ENCODE data around the gene LHPP. TPM values are rescaled to one million over a fixed set of nuclear protein-coding genes. Genes with fewer than 3 reads are reported as not detected.
"Not testable (repeated sequence)": the region's sequence is repeated elsewhere in the genome, so short reads cannot be mapped to it uniquely, and the experiment has no call there.

LHPP gene
- total RNA-seq, 4 donors from 2014 or later: 8.7 to 19.9 (median 15.5) TPM

- intact Hi-C loops (cut with DNase I; ENCODE audit: low total_unique reads): no loop called here
- DNase-seq (ENCODE audit: low spot score in 2 of 2): no peak
- TF ChIP-seq POLR2A (IDR thresholded peaks at IDR 0.05): no peak
- TF ChIP-seq, protein P1, sequence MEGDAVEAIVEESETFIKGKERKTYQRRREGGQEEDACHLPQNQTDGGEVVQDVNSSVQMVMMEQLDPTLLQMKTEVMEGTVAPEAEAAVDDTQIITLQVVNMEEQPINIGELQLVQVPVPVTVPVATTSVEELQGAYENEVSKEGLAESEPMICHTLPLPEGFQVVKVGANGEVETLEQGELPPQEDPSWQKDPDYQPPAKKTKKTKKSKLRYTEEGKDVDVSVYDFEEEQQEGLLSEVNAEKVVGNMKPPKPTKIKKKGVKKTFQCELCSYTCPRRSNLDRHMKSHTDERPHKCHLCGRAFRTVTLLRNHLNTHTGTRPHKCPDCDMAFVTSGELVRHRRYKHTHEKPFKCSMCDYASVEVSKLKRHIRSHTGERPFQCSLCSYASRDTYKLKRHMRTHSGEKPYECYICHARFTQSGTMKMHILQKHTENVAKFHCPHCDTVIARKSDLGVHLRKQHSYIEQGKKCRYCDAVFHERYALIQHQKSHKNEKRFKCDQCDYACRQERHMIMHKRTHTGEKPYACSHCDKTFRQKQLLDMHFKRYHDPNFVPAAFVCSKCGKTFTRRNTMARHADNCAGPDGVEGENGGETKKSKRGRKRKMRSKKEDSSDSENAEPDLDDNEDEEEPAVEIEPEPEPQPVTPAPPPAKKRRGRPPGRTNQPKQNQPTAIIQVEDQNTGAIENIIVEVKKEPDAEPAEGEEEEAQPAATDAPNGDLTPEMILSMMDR (IDR thresholded peaks at IDR 0.05): no peak
- 49 to 64% methylated on average over 7 to 8 of the region's 8 CpGs for WGBS, 2 donors
- H3K4me3 ChIP-seq (ENCODE audit: low read depth, poor library complexity, severe bottlenecking): no peak overlapping the region
These were observed 25.4 kb upstream of the LHPP start for GRCh38 chr10:124436191-124436638.

DNA sequence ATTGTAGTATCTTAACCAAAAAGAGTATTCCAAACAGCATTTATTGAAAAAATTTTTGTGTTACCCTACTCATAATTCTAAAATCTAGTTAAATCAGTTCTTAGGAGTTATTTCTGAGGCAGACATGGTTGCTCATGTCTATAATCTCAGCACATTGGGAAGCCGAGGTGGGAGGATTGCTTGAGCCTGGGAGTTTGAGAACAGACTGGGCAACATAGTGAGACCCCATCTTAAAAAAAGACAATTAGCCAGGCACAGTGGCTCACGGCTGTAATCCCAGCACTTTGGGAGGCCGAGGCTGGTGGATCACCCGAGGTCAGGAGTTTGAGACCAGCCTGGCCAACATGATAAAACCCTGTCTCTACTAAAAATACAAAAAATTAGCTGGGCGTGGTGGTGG lies 19.9 kb upstream of the LHPP start:
- DNase-seq (ENCODE audit: low spot score in 2 of 2); intact Hi-C loops (cut with DNase I; ENCODE audit: low total_unique reads); H3K4me3 ChIP-seq (ENCODE audit: low read depth, poor library complexity, severe bottlenecking): not testable (repeated sequence)
- WGBS, 2 donors: 86 to 94% methylated on average over 5 of the region's 5 CpGs

- no peak for DNase-seq (ENCODE audit: low spot score in 2 of 2)
- intact Hi-C loops (cut with DNase I; ENCODE audit: low total_unique reads): no loop called here
- H3K4me3 ChIP-seq (ENCODE audit: low read depth, poor library complexity, severe bottlenecking): no peak overlapping the region
- TF ChIP-seq, protein P1 (IDR thresholded peaks at IDR 0.05): no peak
- no peak for TF ChIP-seq POLR2A (IDR thresholded peaks at IDR 0.05)
- 25 to 33% methylated on average over 57 to 71 of the region's 71 CpGs for WGBS, 2 donors
These were observed 14.5 kb upstream of the LHPP start for GRCh38 chr10:124446830-124447750.

- H3K4me3 ChIP-seq (ENCODE audit: low read depth, poor library complexity, severe bottlenecking): no peak overlapping the region
- TF ChIP-seq, protein P1 (IDR thresholded peaks at IDR 0.05): no peak
- no peak for TF ChIP-seq POLR2A (IDR thresholded peaks at IDR 0.05)
- DNase-seq (ENCODE audit: low spot score in 2 of 2): no peak
- intact Hi-C loops (cut with DNase I; ENCODE audit: low total_unique reads): no loop called here
- 15 to 56% methylated on average over 9 to 56 of the region's 60 CpGs for WGBS, 2 donors
These were observed 13.7 kb upstream of the LHPP start for GRCh38 chr10:124447751-124448466.

GRCh38 chr10:124448696-124449169 lies 12.9 kb upstream of the LHPP start:
- DNase-seq (ENCODE audit: low spot score in 2 of 2): no peak
- WGBS, 2 donors: 14 to 18% methylated on average over 26 of the region's 26 CpGs
- H3K4me3 ChIP-seq (ENCODE audit: low read depth, poor library complexity, severe bottlenecking): no peak overlapping the region
- intact Hi-C loops (cut with DNase I; ENCODE audit: low total_unique reads): no loop called here
- TF ChIP-seq, protein P1 (IDR thresholded peaks at IDR 0.05): no peak
- no peak for TF ChIP-seq POLR2A (IDR thresholded peaks at IDR 0.05)
